HCT116 (cell line): ENCODE measurements around the gene PAOX. TPM values are rescaled to one million over a fixed set of nuclear protein-coding genes. Genes with fewer than 3 reads are reported as not detected.

ENCODE experiments used
- ATAC-seq: fragments of 200-7000 bp; cut with Tn5 transposase; 2 replicates; pipeline ENCODE4 v1.9.1; 2020; ENCODE audit warnings: mild to moderate bottlenecking, moderate library complexity
- BruUV-seq: library from RNA; stranded (reverse); fragments of 400-500 nt; replicated peaks from 2 replicates; lab custom pipeline; 2021; lab: Mats Ljungman, UMichigan
- CTCF ChIA-PET: fragments of 300-600 bp; sonication (Branson Sonifier 250); formaldehyde crosslinking; loops from one replicate; lab custom pipeline; 2021; ENCODE audit warnings: antibody characterized with exemption; lab: Charles Lee
- POLR2A ChIA-PET: fragments of 300-600, 350-600 bp; sonication (Branson Sonifier 250); formaldehyde crosslinking; loops from one replicate; lab custom pipeline; 2021; ENCODE audit warnings: antibody characterized with exemption; lab: Charles Lee
- RAD21 ChIA-PET, 2 experiments: fragments of 300-600 bp; sonication (Branson Sonifier 250); formaldehyde crosslinking; loops; one replicate each; lab custom pipeline; 2023; ENCODE audit warnings: low total read pairs in 2 of 2; ENCODE audit not compliant: uncharacterized antibody in 2 of 2, unreplicated experiment in 2 of 2, low non-redundant PET in 1 of 2; lab: Charles Lee
- DNase-seq: peaks from one replicate; pipeline ENCODE4 v3.0.0-alpha.2; 2010; ENCODE audit warnings: low read depth, low spot score
- H2AFZ ChIP-seq: fragments of 200-600 bp; shearing (Covaris generic), sonication (generic); 2 replicates; pipeline ENCODE4 v1.6.1; 2017; ENCODE audit warnings: low read depth, mixed run types, mixed read lengths, antibody characterized with exemption, low read length; ENCODE audit not compliant: poor library complexity, severe bottlenecking
- H3K27ac ChIP-seq: 2 replicates; pipeline ENCODE4 v1.5.1; 2012; ENCODE audit warnings: low read depth, low read length
- H3K27me3 ChIP-seq: fragments of 200-600 bp; sonication (generic); 2 replicates; pipeline ENCODE4 v1.6.1; 2016; ENCODE audit warnings: mixed run types, low read length, mixed read lengths; ENCODE audit not compliant: insufficient read depth
- H3K36me3 ChIP-seq, 2 experiments: fragments of 200-500 bp in 1 of 2; fragments of 200-600 bp in 1 of 2; sonication (Bioruptor generic) in 1 of 2; sonication (generic) in 1 of 2; 2 replicates each; pipeline versions ENCODE4 v1.5.1 to v1.6.1; 2014 to 2016; ENCODE audit warnings: low read length in 2 of 2, inconsistent platforms in 1 of 2, mixed read lengths in 1 of 2, mixed run types in 1 of 2; ENCODE audit not compliant: insufficient read depth in 2 of 2, control insufficient read depth in 1 of 2
- H3K4me1 ChIP-seq, 2 experiments: fragments of 200-600 bp in 1 of 2; sonication (generic) in 1 of 2; 2 replicates each; pipeline versions ENCODE4 v1.5.1 to v1.6.1; 2012 to 2017; ENCODE audit warnings: low read length in 2 of 2, inconsistent platforms in 1 of 2, mild to moderate bottlenecking in 1 of 2, mixed read lengths in 1 of 2, mixed run types in 1 of 2, moderate library complexity in 1 of 2; ENCODE audit not compliant: insufficient read depth in 2 of 2, control insufficient read depth in 1 of 2
- H3K4me2 ChIP-seq: fragments of 200-600 bp; sonication (generic); 2 replicates; pipeline ENCODE4 v1.6.1; 2017; ENCODE audit warnings: mixed run types, low read length, mixed read lengths
- H3K4me3 ChIP-seq, 2 experiments: fragments of 200-600 bp in 1 of 2; sonication (generic) in 1 of 2; replicated peaks in 1 of 2; 2 replicates each; pipeline ENCODE4 v1.5.1; 2011 to 2016; ENCODE audit warnings: low read length in 2 of 2, control low read depth in 1 of 2, low read depth in 1 of 2, mild to moderate bottlenecking in 1 of 2, mixed read lengths in 1 of 2, mixed run types in 1 of 2
- H3K79me2 ChIP-seq: fragments of 200-600 bp; sonication (generic); 2 replicates; pipeline ENCODE4 v1.6.1; 2017; ENCODE audit warnings: mild to moderate bottlenecking, mixed run types, low read length, moderate library complexity, mixed read lengths; ENCODE audit not compliant: insufficient read depth
- H3K9ac ChIP-seq: fragments of 200-600 bp; sonication (generic); 2 replicates; pipeline ENCODE4 v1.6.1; 2016; ENCODE audit warnings: low read length, mixed read lengths
- H3K9me2 ChIP-seq: fragments of 200-600 bp; sonication (generic), shearing (Covaris generic); 2 replicates; pipeline ENCODE4 v1.6.1; 2017; ENCODE audit warnings: mixed run types, mild to moderate bottlenecking, moderate library complexity; ENCODE audit not compliant: insufficient read depth
- H3K9me3 ChIP-seq, 2 experiments: fragments of 200-500 bp in 1 of 2; fragments of 200-600 bp in 1 of 2; sonication (Bioruptor generic) in 1 of 2; sonication (generic) in 1 of 2; 2 replicates each; pipeline ENCODE4 v1.6.1; 2014 to 2017; ENCODE audit warnings: low read length in 2 of 2, mixed read lengths in 2 of 2, inconsistent platforms in 1 of 2, low read depth in 1 of 2, mild to moderate bottlenecking in 1 of 2, mixed run types in 1 of 2, moderate library complexity in 1 of 2; ENCODE audit not compliant: control insufficient read depth in 1 of 2, insufficient read depth in 1 of 2
- H4K20me1 ChIP-seq: fragments of 200-600 bp; sonication (generic), shearing (Covaris generic); 2 replicates; pipeline ENCODE4 v1.6.1; 2017; ENCODE audit warnings: mixed run types, mild to moderate bottlenecking, moderate library complexity; ENCODE audit not compliant: insufficient read depth
- ATF3 ChIP-seq: IDR thresholded peaks from 2 replicates; pipeline ENCODE4 v1.6.1; 2012
- CBX3 ChIP-seq: IDR thresholded peaks from 2 replicates; pipeline ENCODE4 v1.6.1; 2012; ENCODE audit warnings: low read depth
- CEBPB ChIP-seq: IDR thresholded peaks from 2 replicates; pipeline ENCODE4 v1.6.1; 2012; ENCODE audit warnings: low read depth
- CTCF ChIP-seq, 3 experiments: fragments of 200-600 bp in 1 of 3; sonication (generic) in 1 of 3; IDR thresholded peaks in 2 of 3; conservative IDR thresholded peaks in 1 of 3; 2 replicates each; pipeline ENCODE4 v1.5.1; 2012 to 2017; ENCODE audit warnings: low read depth in 2 of 3, low read length in 2 of 3, antibody characterized with exemption in 1 of 3, borderline replicate concordance in 1 of 3, control low read depth in 1 of 3, mild to moderate bottlenecking in 1 of 3, mixed read lengths in 1 of 3, mixed run types in 1 of 3, moderate library complexity in 1 of 3; ENCODE audit not compliant: insufficient read depth in 1 of 3
- ELF1 ChIP-seq: IDR thresholded peaks from 2 replicates; pipeline ENCODE4 v1.6.1; 2012; ENCODE audit warnings: low read depth, borderline replicate concordance
- EZH2 ChIP-seq: fragments of 200-600 bp; sonication (generic); IDR thresholded peaks from 2 replicates; pipeline ENCODE4 v1.6.1; 2017; ENCODE audit warnings: antibody characterized with exemption, mixed run types
- FOSL1 ChIP-seq: IDR thresholded peaks from 2 replicates; pipeline ENCODE4 v1.6.1; 2012; ENCODE audit warnings: low read depth
- POLR2A ChIP-seq: IDR thresholded peaks from 2 replicates; pipeline ENCODE4 v1.7.0; 2011; ENCODE audit warnings: borderline replicate concordance; ENCODE audit not compliant: insufficient read depth, insufficient read length; ENCODE audit errors: extremely low read depth
- RAD21 ChIP-seq: IDR thresholded peaks from 2 replicates; pipeline ENCODE4 v1.6.1; 2012; ENCODE audit warnings: low read depth, mild to moderate bottlenecking
- SP1 ChIP-seq: IDR thresholded peaks from 2 replicates; pipeline ENCODE4 v1.6.1; 2012; ENCODE audit warnings: low read depth
- SRF ChIP-seq: IDR thresholded peaks from 2 replicates; pipeline ENCODE4 v1.6.1; 2012; ENCODE audit warnings: low read depth
- TCF7L2 ChIP-seq: IDR thresholded peaks from 2 replicates; pipeline ENCODE4 v1.7.0; 2011; ENCODE audit warnings: borderline replicate concordance, inconsistent platforms; ENCODE audit not compliant: insufficient read depth, insufficient read length; ENCODE audit errors: extremely low read depth
- ZBTB33 ChIP-seq: IDR thresholded peaks from 2 replicates; pipeline ENCODE4 v1.6.1; 2011; ENCODE audit warnings: mild to moderate bottlenecking, low read length, moderate library complexity; ENCODE audit not compliant: insufficient replicate concordance; ENCODE audit errors: extremely low read depth
- ZFX ChIP-seq: fragments of 450-650 bp; IDR thresholded peaks from 2 replicates; pipeline ENCODE4 v1.6.1; 2017
- ZNF274 ChIP-seq: fragments of 200-500 bp; sonication (Bioruptor generic); IDR thresholded peaks from 2 replicates; pipeline ENCODE4 v1.6.1; 2014; ENCODE audit warnings: mild to moderate bottlenecking, low read depth, low read length, inconsistent platforms
- intact Hi-C: fragments of 100-400 bp; cut with micrococcal nuclease; formaldehyde crosslinking; loops from 2 replicates; pipeline ENCODE4 v1.10.0; 2022
- total RNA-seq: library from RNA; stranded (reverse); gene quantifications from one replicate; pipeline ENCODE4 v1.2.1, GENCODE V29; 2021; ENCODE audit not compliant: unreplicated experiment

The PAOX gene
- total RNA-seq, 1 experiment from 2014 or later = 3.5 TPM

GRCh38 chr10:133401981-133402725, 23.1 kb downstream of the PAOX start:
- Histone ChIP-seq H3K9me3 (no peaks in the 10 kb centered on the region), H3K4me2 (no peak overlapping the region), H3K4me3 (no peak overlapping the region), H3K9ac (no peak overlapping the region), H4K20me1 (no peaks in the 10 kb centered on the region), H3K36me3 (no peaks in the 10 kb centered on the region; a peak in 1 of 4 replicates), H3K27ac (no peak overlapping the region), H3K27me3 (no peaks in the 10 kb centered on the region), H3K4me1 (no peaks in the 10 kb centered on the region), H3K79me2 (peaks cover 24% of the 10 kb centered on the region), H3K9me2 (no peaks in the 10 kb centered on the region), H2AFZ (no peak overlapping the region)
- ChIA-PET RAD21 (no interaction called here), POLR2A (no interaction called here), CTCF (no interaction called here)
- no TSS peak for BruUV-seq
- TF ChIP-seq CBX3 (no peak), SRF (no peak), POLR2A (no peak), ZFX (no peak), SP1 (no peak), ELF1 (no peak), RAD21 (no peak), FOSL1 (no peak), CEBPB (no peak), TCF7L2 (no peak)
- DNase-seq (no peak), ATAC-seq (no peak)
- intact Hi-C loops = no loop called here

GRCh38 chr10:133403359-133403758, 24.3 kb downstream of the PAOX start:
- CTCF ChIA-PET = no interaction called here
- Histone ChIP-seq H3K4me1 (no peaks in the 10 kb centered on the region), H3K4me3 (no peak overlapping the region), H3K9me2 (no peaks in the 10 kb centered on the region), H2AFZ (no peak overlapping the region), H3K9ac (no peak overlapping the region), H3K36me3 (no peaks in the 10 kb centered on the region; a peak in 1 of 4 replicates), H3K79me2 (peaks cover 35% of the 10 kb centered on the region), H4K20me1 (no peaks in the 10 kb centered on the region), H3K9me3 (no peaks in the 10 kb centered on the region), H3K27me3 (no peaks in the 10 kb centered on the region), H3K4me2 (no peak overlapping the region), H3K27ac (no peak overlapping the region)
- intact Hi-C loops = no loop called here
- DNase-seq (no peak), ATAC-seq (no peak)
- POLR2A ChIA-PET = no interaction called here
- BruUV-seq = no TSS peak
- TF ChIP-seq FOSL1 = no peak
- no peak for TF ChIP-seq CTCF (IDR thresholded peaks at IDR 0.05 in 2 of 3, conservative IDR thresholded peaks at IDR 0.05 in 1 of 3; ENCODE audit: borderline replicate concordance in 1 of 3, insufficient read depth in 1 of 3, low read depth in 2 of 3, low read length in 2 of 3)
- no peak for TF ChIP-seq SRF
- no peak for TF ChIP-seq ZBTB33
- no peak for TF ChIP-seq CBX3
- no peak for TF ChIP-seq ZNF274
- no peak for TF ChIP-seq CEBPB
- no peak for TF ChIP-seq ATF3
- TF ChIP-seq EZH2 = no peak
- RAD21 ChIA-PET = no interaction called here
